Measurements from ENCODE around the gene CHRNB2.

DNA sequence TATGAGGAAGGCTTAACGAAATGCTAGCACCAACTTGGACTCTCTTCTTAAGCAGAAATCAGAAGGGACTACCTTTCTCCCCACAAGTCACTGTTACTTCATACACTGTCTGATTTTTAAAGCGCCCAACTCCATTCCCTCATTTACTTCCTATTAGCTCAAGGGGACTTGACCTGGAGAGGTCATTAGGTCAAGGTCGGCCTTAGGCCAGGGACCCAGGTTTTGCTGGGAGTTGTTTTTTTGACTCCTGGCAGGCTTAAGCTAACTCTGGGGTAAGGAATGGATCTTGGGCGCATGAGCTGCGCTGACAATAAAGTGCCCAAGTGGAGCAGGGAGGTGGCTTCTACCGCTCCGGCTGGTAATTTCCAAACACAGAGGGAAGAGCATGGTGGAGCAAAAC is 23.6 kb downstream of the CHRNB2 start:
- TF ChIP-seq, protein P1, sequence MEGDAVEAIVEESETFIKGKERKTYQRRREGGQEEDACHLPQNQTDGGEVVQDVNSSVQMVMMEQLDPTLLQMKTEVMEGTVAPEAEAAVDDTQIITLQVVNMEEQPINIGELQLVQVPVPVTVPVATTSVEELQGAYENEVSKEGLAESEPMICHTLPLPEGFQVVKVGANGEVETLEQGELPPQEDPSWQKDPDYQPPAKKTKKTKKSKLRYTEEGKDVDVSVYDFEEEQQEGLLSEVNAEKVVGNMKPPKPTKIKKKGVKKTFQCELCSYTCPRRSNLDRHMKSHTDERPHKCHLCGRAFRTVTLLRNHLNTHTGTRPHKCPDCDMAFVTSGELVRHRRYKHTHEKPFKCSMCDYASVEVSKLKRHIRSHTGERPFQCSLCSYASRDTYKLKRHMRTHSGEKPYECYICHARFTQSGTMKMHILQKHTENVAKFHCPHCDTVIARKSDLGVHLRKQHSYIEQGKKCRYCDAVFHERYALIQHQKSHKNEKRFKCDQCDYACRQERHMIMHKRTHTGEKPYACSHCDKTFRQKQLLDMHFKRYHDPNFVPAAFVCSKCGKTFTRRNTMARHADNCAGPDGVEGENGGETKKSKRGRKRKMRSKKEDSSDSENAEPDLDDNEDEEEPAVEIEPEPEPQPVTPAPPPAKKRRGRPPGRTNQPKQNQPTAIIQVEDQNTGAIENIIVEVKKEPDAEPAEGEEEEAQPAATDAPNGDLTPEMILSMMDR (IDR thresholded peaks at IDR 0.05 in 4 of 5, conservative IDR thresholded peaks at IDR 0.05 in 1 of 5): no peak
- TF ChIP-seq POLR2A (IDR thresholded peaks at IDR 0.05): no peak

All from gastrocnemius medialis (tissue), 4 donors.